A549 (cell line): Measurements from ENCODE around the gene F13B.

Source experiments
- CTCF ChIP-seq: fragments of >200 bp; sonication (Bioruptor Twin); formaldehyde crosslinking; IDR thresholded peaks from 3 replicates; pipeline ENCODE4 v1.5.1; 2016
- ELK1 ChIP-seq: fragments of 150-350 bp; IDR thresholded peaks from 2 replicates; pipeline ENCODE4 v1.6.1; 2014; ENCODE audit warnings: low read depth, mild to moderate bottlenecking, low read length
- EP300 ChIP-seq, 2 experiments: fragments of >200 bp; sonication (Bioruptor Twin); formaldehyde crosslinking; IDR thresholded peaks; 2 replicates in 1 of 2; 3 replicates in 1 of 2; pipeline ENCODE4 v1.6.1; 2016 to 2017
- FOSL2 ChIP-seq, 2 experiments: fragments of 450-650 bp in 1 of 2; fragments of >200 bp in 1 of 2; sonication (Bioruptor Twin) in 1 of 2; formaldehyde crosslinking; IDR thresholded peaks; 2 replicates each; pipeline versions ENCODE4 v1.5.0 to v1.6.1; 2016 to 2020; ENCODE audit warnings: mild to moderate bottlenecking in 1 of 2, moderate library complexity in 1 of 2
- GATA3 ChIP-seq: IDR thresholded peaks from 2 replicates; pipeline ENCODE4 v1.6.1; 2012; ENCODE audit warnings: borderline replicate concordance
- HDAC2 ChIP-seq: fragments of 200-600 bp; sonication (generic); IDR thresholded peaks from 2 replicates; pipeline ENCODE4 v1.6.1; 2016
- HEYL ChIP-seq: fragments of 250-450 bp; sonication (Bioruptor Pico); IDR thresholded peaks from 2 replicates; pipeline ENCODE4 v1.8.0; 2021; ENCODE audit warnings: mild to moderate bottlenecking, moderate library complexity
- KDM5A ChIP-seq: fragments of 200-600 bp; sonication (generic); IDR thresholded peaks from 2 replicates; pipeline ENCODE4 v1.6.1; 2016; ENCODE audit warnings: antibody characterized with exemption, mild to moderate bottlenecking
- MAFK ChIP-seq: fragments of 450-650 bp; IDR thresholded peaks from 2 replicates; pipeline ENCODE4 v1.6.1; 2014; ENCODE audit not compliant: partially characterized antibody
- RARB ChIP-seq: fragments of 250-450 bp; sonication (Bioruptor Pico); IDR thresholded peaks from 2 replicates; pipeline ENCODE4 v1.8.0; 2021; ENCODE audit warnings: mild to moderate bottlenecking, moderate library complexity
- RCOR1 ChIP-seq: fragments of 150-350 bp; IDR thresholded peaks from 2 replicates; pipeline ENCODE4 v1.6.1; 2014; ENCODE audit warnings: antibody characterized with exemption, low read length, low read depth
- RFX5 ChIP-seq: fragments of 450-650 bp; IDR thresholded peaks from 2 replicates; pipeline ENCODE4 v1.7.1; 2014; ENCODE audit warnings: antibody characterized with exemption, mild to moderate bottlenecking, moderate library complexity
- RNF2 ChIP-seq: fragments of 200-600 bp; sonication (generic); IDR thresholded peaks from 2 replicates; pipeline ENCODE4 v1.6.1; 2016; ENCODE audit warnings: low read depth, mild to moderate bottlenecking, antibody characterized with exemption, moderate library complexity, borderline replicate concordance
- TF ChIP-seq, protein P1 (sequence below): fragments of 200-600 bp; sonication (generic); IDR thresholded peaks from 2 replicates; pipeline ENCODE4 v1.6.1; 2016; ENCODE audit warnings: antibody characterized with exemption, mild to moderate bottlenecking, moderate library complexity

DNA sequence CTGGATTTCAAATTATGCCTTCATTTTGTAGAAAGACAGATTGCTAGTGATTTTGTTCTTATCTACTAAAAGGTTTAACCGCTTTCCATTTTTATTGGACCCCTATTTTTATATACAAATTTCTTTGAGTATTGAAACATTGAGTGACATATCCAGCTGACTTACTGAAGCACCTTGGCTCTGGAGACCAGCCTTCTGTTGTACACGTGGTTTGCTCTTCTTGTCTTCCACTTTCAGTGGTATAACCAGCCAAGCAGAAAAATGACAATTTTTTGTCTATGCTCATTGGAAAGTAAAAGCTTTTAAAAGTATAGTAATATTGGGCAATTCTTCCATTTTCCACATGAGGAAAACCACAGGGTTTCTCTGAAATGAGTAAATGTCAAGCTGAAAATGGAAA is 4.4 kb downstream of the F13B start:
- TF ChIP-seq RCOR1 (no peak), FOSL2 (IDR thresholded peaks at IDR 0.05) (no peak), FOSL2 (CRISPR knock-in tag; IDR thresholded peaks at IDR 0.05) (no peak), HDAC2 (no peak), CTCF (no peak), HEYL (CRISPR knock-in tag) (no peak), EP300 (IDR thresholded peaks at IDR 0.05) (no peak), KDM5A (no peak), ELK1 (no peak), GATA3 (no peak), RARB (CRISPR knock-in tag) (no peak), RFX5 (no peak), MAFK (no peak), RNF2 (no peak)
- TF ChIP-seq, protein P1, sequence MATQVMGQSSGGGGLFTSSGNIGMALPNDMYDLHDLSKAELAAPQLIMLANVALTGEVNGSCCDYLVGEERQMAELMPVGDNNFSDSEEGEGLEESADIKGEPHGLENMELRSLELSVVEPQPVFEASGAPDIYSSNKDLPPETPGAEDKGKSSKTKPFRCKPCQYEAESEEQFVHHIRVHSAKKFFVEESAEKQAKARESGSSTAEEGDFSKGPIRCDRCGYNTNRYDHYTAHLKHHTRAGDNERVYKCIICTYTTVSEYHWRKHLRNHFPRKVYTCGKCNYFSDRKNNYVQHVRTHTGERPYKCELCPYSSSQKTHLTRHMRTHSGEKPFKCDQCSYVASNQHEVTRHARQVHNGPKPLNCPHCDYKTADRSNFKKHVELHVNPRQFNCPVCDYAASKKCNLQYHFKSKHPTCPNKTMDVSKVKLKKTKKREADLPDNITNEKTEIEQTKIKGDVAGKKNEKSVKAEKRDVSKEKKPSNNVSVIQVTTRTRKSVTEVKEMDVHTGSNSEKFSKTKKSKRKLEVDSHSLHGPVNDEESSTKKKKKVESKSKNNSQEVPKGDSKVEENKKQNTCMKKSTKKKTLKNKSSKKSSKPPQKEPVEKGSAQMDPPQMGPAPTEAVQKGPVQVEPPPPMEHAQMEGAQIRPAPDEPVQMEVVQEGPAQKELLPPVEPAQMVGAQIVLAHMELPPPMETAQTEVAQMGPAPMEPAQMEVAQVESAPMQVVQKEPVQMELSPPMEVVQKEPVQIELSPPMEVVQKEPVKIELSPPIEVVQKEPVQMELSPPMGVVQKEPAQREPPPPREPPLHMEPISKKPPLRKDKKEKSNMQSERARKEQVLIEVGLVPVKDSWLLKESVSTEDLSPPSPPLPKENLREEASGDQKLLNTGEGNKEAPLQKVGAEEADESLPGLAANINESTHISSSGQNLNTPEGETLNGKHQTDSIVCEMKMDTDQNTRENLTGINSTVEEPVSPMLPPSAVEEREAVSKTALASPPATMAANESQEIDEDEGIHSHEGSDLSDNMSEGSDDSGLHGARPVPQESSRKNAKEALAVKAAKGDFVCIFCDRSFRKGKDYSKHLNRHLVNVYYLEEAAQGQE, result no peak
